IMR-90 (cell line): ENCODE measurements around the gene PCMTD2.

ENCODE experiments used
- BHLHE40 ChIP-seq: fragments of 150-350 bp; IDR thresholded peaks from 2 replicates; pipeline ENCODE4 v1.6.1; 2016; ENCODE audit warnings: mild to moderate bottlenecking, low read depth, low read length
- ELK1 ChIP-seq: fragments of 150-350 bp; IDR thresholded peaks from 2 replicates; pipeline ENCODE4 v1.6.1; 2016; ENCODE audit warnings: low read depth, mild to moderate bottlenecking, low read length, moderate library complexity, borderline replicate concordance
- FOS ChIP-seq: fragments of 150-350 bp; IDR thresholded peaks from 2 replicates; pipeline ENCODE4 v1.6.1; 2016; ENCODE audit warnings: low read depth, low read length
- POLR2A ChIP-seq: IDR thresholded peaks from 2 replicates; pipeline ENCODE4 v1.6.1; 2012; ENCODE audit warnings: mild to moderate bottlenecking, low read depth, low read length
- TF ChIP-seq, protein P1 (sequence below): conservative IDR thresholded peaks from 2 replicates; pipeline ENCODE4 v1.5.1; 2012; ENCODE audit warnings: mild to moderate bottlenecking, low read depth, low read length, improper control_type of control experiment

DNA sequence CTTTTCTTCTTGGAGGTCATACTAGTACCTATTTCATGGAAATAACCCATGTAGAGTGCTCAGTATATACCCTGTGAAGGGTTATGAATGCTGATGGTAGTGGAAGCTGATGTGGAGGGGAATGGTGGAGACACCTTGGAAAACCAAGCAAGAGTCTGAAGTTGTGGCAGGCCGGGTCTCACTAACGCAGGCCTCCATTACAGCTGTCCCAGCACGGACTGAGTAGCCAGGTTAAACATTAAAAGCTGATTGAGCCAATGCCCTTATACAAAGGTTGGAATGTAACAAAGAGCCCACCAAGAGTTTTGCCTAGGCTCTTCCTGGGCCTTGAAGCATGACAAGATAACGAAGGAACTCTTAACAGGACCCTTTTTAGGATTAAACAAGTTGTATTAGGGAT is 2.1 kb upstream of the PCMTD2 start:
- TF ChIP-seq, protein P1, sequence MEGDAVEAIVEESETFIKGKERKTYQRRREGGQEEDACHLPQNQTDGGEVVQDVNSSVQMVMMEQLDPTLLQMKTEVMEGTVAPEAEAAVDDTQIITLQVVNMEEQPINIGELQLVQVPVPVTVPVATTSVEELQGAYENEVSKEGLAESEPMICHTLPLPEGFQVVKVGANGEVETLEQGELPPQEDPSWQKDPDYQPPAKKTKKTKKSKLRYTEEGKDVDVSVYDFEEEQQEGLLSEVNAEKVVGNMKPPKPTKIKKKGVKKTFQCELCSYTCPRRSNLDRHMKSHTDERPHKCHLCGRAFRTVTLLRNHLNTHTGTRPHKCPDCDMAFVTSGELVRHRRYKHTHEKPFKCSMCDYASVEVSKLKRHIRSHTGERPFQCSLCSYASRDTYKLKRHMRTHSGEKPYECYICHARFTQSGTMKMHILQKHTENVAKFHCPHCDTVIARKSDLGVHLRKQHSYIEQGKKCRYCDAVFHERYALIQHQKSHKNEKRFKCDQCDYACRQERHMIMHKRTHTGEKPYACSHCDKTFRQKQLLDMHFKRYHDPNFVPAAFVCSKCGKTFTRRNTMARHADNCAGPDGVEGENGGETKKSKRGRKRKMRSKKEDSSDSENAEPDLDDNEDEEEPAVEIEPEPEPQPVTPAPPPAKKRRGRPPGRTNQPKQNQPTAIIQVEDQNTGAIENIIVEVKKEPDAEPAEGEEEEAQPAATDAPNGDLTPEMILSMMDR: no peak
- TF ChIP-seq BHLHE40 (no peak), POLR2A (no peak), FOS (no peak), ELK1 (no peak)
